Stimulated activated CD4-positive, alpha-beta T cell treated with anti-CD3 and anti-CD28 coated beads, Interleukin-4, amount 100 ng/mL, for 24 hours (primary cell): ENCODE measurements around the gene LPCAT3.
A peak's percentile ranks its signal among the peaks of the same experiment; 100 is the strongest.

ENCODE experiments used
- DNase-seq: peaks from one replicate; pipeline ENCODE4 v3.0.0-alpha.2; 2020

Gene LPCAT3

GRCh38 chr12:6962285-6963015 lies 55.8 kb downstream of the LPCAT3 start:
- DNase-seq, result no peak

GRCh38 chr12:6961695-6962284 lies 56.5 kb downstream of the LPCAT3 start:
- DNase-seq, result peak; percentile 70

GRCh38 chr12:6961278-6961694 lies 57.0 kb downstream of the LPCAT3 start:
- peak; percentile 95 for DNase-seq

- no peak for DNase-seq
Measured at GRCh38 chr12:6960593-6961277, 57.5 kb downstream of the LPCAT3 start.

- DNase-seq, result no peak
Measured at GRCh38 chr12:6959805-6960592, 58.3 kb downstream of the LPCAT3 start.

GRCh38 chr12:6959058-6959804 lies 59.0 kb downstream of the LPCAT3 start:
- DNase-seq, result peak; percentile 76

GRCh38 chr12:6958609-6959057 lies 59.6 kb downstream of the LPCAT3 start:
- no peak for DNase-seq

GRCh38 chr12:6957741-6958608 lies 60.3 kb downstream of the LPCAT3 start:
- no peak for DNase-seq

- no peak for DNase-seq
Measured at GRCh38 chr12:6957151-6957701, 61.0 kb downstream of the LPCAT3 start.

GRCh38 chr12:6956021-6956727 lies 62.1 kb downstream of the LPCAT3 start:
- no peak for DNase-seq

- no peak for DNase-seq
Measured at GRCh38 chr12:6955108-6956020, 62.9 kb downstream of the LPCAT3 start.

- no peak for DNase-seq
Measured at GRCh38 chr12:6954316-6955107, 63.8 kb downstream of the LPCAT3 start.

- peak; percentile 85 for DNase-seq
Measured at GRCh38 chr12:6953442-6954315, 64.6 kb downstream of the LPCAT3 start.

- DNase-seq, result no peak
Measured at GRCh38 chr12:6952863-6953441, 65.3 kb downstream of the LPCAT3 start.

GRCh38 chr12:6952121-6952862 lies 66.0 kb downstream of the LPCAT3 start:
- DNase-seq, result no peak

GRCh38 chr12:6951551-6952120 lies 66.6 kb downstream of the LPCAT3 start:
- DNase-seq, result no peak
